ENCODE measurements around the gene DPP6.

DNA sequence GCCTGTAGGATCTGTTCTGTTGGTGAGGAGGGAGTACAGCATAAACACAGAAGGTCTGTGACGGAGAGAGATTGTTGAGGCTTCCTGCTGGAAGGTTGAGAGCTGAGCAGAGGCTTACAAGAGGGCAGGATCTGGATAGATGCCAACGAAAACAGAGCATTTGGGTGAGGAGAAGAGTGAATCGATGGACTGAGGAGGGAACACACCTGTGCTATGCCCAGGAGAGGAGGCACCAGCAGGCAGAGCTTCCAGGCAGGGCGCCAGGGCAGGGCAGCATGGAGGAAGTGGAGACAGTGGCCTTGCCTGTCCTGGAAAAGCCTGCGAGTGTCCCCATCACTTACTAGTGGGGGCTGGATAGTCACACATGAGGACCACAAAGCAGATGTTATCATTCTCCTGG, 667.8 kb downstream of the DPP6 start:
- TF ChIP-seq POLR2A (IDR thresholded peaks at IDR 0.05): no peak
- TF ChIP-seq, protein P1, sequence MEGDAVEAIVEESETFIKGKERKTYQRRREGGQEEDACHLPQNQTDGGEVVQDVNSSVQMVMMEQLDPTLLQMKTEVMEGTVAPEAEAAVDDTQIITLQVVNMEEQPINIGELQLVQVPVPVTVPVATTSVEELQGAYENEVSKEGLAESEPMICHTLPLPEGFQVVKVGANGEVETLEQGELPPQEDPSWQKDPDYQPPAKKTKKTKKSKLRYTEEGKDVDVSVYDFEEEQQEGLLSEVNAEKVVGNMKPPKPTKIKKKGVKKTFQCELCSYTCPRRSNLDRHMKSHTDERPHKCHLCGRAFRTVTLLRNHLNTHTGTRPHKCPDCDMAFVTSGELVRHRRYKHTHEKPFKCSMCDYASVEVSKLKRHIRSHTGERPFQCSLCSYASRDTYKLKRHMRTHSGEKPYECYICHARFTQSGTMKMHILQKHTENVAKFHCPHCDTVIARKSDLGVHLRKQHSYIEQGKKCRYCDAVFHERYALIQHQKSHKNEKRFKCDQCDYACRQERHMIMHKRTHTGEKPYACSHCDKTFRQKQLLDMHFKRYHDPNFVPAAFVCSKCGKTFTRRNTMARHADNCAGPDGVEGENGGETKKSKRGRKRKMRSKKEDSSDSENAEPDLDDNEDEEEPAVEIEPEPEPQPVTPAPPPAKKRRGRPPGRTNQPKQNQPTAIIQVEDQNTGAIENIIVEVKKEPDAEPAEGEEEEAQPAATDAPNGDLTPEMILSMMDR (IDR thresholded peaks at IDR 0.05 in 4 of 5, conservative IDR thresholded peaks at IDR 0.05 in 1 of 5): no peak
